Astrocyte (in vitro differentiated cells and primary cell): Measurements from ENCODE around the gene CYP19A1.

Source experiments
- EZH2 ChIP-seq: IDR thresholded peaks from 2 replicates; pipeline ENCODE4 v1.6.1; 2012; ENCODE audit warnings: mild to moderate bottlenecking, low read length, inconsistent platforms; ENCODE audit not compliant: insufficient read depth
- TF ChIP-seq, protein P1 (sequence below): IDR thresholded peaks from 2 replicates; pipeline ENCODE4 v1.5.1; 2011; ENCODE audit warnings: low read depth, mild to moderate bottlenecking, inconsistent platforms, low read length, moderate library complexity; ENCODE audit not compliant: insufficient read depth

DNA sequence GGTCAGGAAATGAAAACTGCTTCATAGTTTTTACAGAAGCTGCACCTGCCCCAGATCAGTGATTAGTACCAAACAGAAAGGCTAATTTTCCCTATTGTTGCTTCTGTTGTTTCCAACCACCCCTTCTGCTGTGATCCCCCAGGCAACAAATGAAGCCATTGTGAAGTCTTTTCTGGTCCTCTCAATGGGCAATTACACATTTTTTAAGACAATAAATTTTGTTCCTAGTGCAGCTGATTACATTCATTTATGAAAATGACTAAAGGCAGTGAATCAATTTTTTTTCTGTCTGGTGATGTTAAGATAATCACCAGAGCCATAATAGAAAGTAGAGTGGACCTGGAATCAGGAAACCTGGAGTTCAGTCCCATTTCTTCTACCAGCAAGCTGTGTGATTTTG lies 35.7 kb upstream of the CYP19A1 start:
- TF ChIP-seq, protein P1, sequence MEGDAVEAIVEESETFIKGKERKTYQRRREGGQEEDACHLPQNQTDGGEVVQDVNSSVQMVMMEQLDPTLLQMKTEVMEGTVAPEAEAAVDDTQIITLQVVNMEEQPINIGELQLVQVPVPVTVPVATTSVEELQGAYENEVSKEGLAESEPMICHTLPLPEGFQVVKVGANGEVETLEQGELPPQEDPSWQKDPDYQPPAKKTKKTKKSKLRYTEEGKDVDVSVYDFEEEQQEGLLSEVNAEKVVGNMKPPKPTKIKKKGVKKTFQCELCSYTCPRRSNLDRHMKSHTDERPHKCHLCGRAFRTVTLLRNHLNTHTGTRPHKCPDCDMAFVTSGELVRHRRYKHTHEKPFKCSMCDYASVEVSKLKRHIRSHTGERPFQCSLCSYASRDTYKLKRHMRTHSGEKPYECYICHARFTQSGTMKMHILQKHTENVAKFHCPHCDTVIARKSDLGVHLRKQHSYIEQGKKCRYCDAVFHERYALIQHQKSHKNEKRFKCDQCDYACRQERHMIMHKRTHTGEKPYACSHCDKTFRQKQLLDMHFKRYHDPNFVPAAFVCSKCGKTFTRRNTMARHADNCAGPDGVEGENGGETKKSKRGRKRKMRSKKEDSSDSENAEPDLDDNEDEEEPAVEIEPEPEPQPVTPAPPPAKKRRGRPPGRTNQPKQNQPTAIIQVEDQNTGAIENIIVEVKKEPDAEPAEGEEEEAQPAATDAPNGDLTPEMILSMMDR, result no peak
- TF ChIP-seq EZH2, result no peak
